GM19239 (cell line): ENCODE measurements around the gene LMO7.
"Not testable (repeated sequence)": the region's sequence is repeated elsewhere in the genome, so short reads cannot be mapped to it uniquely, and the experiment has no call there.

Source experiments
- DNase-seq: peaks from one replicate; pipeline ENCODE4 v3.0.0; 2011; ENCODE audit warnings: low spot score; ENCODE audit not compliant: insufficient read length
- FAIRE-seq: peaks from 2 replicates; lab custom pipeline; 2011; peaks lifted over from hg19 to GRCh38; lab: Jason Lieb, UNC

The LMO7 gene

GRCh38 chr13:75764926-75765310 is 128.8 kb downstream of the LMO7 start:
- FAIRE-seq (no peak), DNase-seq (no peak)

- no peak for DNase-seq
- FAIRE-seq: no peak
Observed at GRCh38 chr13:75766636-75767035, 130.5 kb downstream of the LMO7 start.

- DNase-seq (no peak), FAIRE-seq (no peak)
Observed at GRCh38 chr13:75769141-75769905, 133.2 kb downstream of the LMO7 start.

GRCh38 chr13:75770164-75770563 is 134.0 kb downstream of the LMO7 start:
- DNase-seq: no peak
- no peak for FAIRE-seq

- no peak for FAIRE-seq
Observed at GRCh38 chr13:75770592-75771011, 134.5 kb downstream of the LMO7 start.

GRCh38 chr13:75771226-75771625 is 135.1 kb downstream of the LMO7 start:
- FAIRE-seq: no peak
- DNase-seq: no peak

More at GRCh38 chr13:75770592-75771011, 134.5 kb downstream of the LMO7 start:
- no peak for DNase-seq

- DNase-seq: no peak
- FAIRE-seq: no peak
Observed at GRCh38 chr13:75771818-75772217, 135.7 kb downstream of the LMO7 start.

- DNase-seq: no peak
- FAIRE-seq: no peak
Observed at GRCh38 chr13:75774176-75774575, 138.0 kb downstream of the LMO7 start.

GRCh38 chr13:75776550-75776949 is 140.4 kb downstream of the LMO7 start:
- FAIRE-seq (no peak), DNase-seq (no peak)

GRCh38 chr13:75779393-75779792 is 143.3 kb downstream of the LMO7 start:
- no peak for FAIRE-seq
- no peak for DNase-seq

GRCh38 chr13:75780103-75780502 is 144.0 kb downstream of the LMO7 start:
- DNase-seq, FAIRE-seq: not testable (repeated sequence)

GRCh38 chr13:75782985-75783384 is 146.9 kb downstream of the LMO7 start:
- FAIRE-seq: no peak
- DNase-seq: no peak

GRCh38 chr13:75784003-75784402 is 147.9 kb downstream of the LMO7 start:
- FAIRE-seq: no peak
- DNase-seq: no peak

- FAIRE-seq: no peak
- DNase-seq: no peak
Observed at GRCh38 chr13:75785130-75785529, 149.0 kb downstream of the LMO7 start.

GRCh38 chr13:75787249-75787928 is 151.3 kb downstream of the LMO7 start:
- FAIRE-seq: peak; percentile 35

GRCh38 chr13:75788481-75788981 is 152.4 kb downstream of the LMO7 start:
- no peak for DNase-seq
- FAIRE-seq: no peak

More at GRCh38 chr13:75787249-75787928, 151.3 kb downstream of the LMO7 start:
- DNase-seq: no peak

- DNase-seq (no peak), FAIRE-seq (no peak)
Observed at GRCh38 chr13:75789451-75790197, 153.5 kb downstream of the LMO7 start.

- DNase-seq (no peak), FAIRE-seq (no peak)
Observed at GRCh38 chr13:75790198-75790970, 154.3 kb downstream of the LMO7 start.

- no peak for FAIRE-seq
- DNase-seq: no peak
Observed at GRCh38 chr13:75792526-75793187, 156.5 kb downstream of the LMO7 start.
